Measurements from ENCODE around the gene CCR5. TPM values are rescaled to one million over a fixed set of nuclear protein-coding genes. Genes with fewer than 3 reads are reported as not detected.
"Not testable (repeated sequence)": the region's sequence is repeated elsewhere in the genome, so short reads cannot be mapped to it uniquely, and the experiment has no call there.

CCR5 gene
- polyA plus RNA-seq, 3 donors: 0.46 to 0.69 (median 0.51) TPM

GRCh38 chr3:46381625-46382024 is 10.9 kb downstream of the CCR5 start:
- no peak for DNase-seq (ENCODE audit: low read depth in 3 of 3, low spot score in 2 of 3)

GRCh38 chr3:46383211-46383950 is 12.6 kb downstream of the CCR5 start:
- no peak for DNase-seq (ENCODE audit: low read depth in 3 of 3, low spot score in 2 of 3)

GRCh38 chr3:46383951-46384330 is 13.2 kb downstream of the CCR5 start:
- DNase-seq (ENCODE audit: low read depth in 3 of 3, low spot score in 2 of 3): no peak

- DNase-seq (ENCODE audit: low read depth in 3 of 3, low spot score in 2 of 3): no peak
These were observed 15.5 kb downstream of the CCR5 start for GRCh38 chr3:46386205-46386604.

- not testable (repeated sequence) for DNase-seq (ENCODE audit: low read depth in 3 of 3, low spot score in 2 of 3)
These were observed 18.1 kb downstream of the CCR5 start for GRCh38 chr3:46388847-46389246.

- no peak for DNase-seq (ENCODE audit: low read depth in 3 of 3, low spot score in 2 of 3)
These were observed 18.6 kb downstream of the CCR5 start for GRCh38 chr3:46389306-46389705.

- DNase-seq (ENCODE audit: low read depth in 3 of 3, low spot score in 2 of 3): not testable (repeated sequence)
These were observed 20.8 kb downstream of the CCR5 start for GRCh38 chr3:46391526-46391925.

- DNase-seq (ENCODE audit: low read depth in 3 of 3, low spot score in 2 of 3): no peak
These were observed 22.3 kb downstream of the CCR5 start for GRCh38 chr3:46393011-46393410.

GRCh38 chr3:46393554-46394434 is 23.0 kb downstream of the CCR5 start:
- DNase-seq (ENCODE audit: low read depth in 3 of 3, low spot score in 2 of 3): no peak

GRCh38 chr3:46395210-46395661 is 24.5 kb downstream of the CCR5 start:
- no peak for DNase-seq (ENCODE audit: low read depth in 3 of 3, low spot score in 2 of 3)

- DNase-seq (ENCODE audit: low read depth in 3 of 3, low spot score in 2 of 3): no peak
These were observed 25.2 kb downstream of the CCR5 start for GRCh38 chr3:46395766-46396530.

- DNase-seq (ENCODE audit: low read depth in 3 of 3, low spot score in 2 of 3): no peak
These were observed 26.4 kb downstream of the CCR5 start for GRCh38 chr3:46397111-46397510.

GRCh38 chr3:46398186-46398955 is 27.6 kb downstream of the CCR5 start:
- no peak for DNase-seq (ENCODE audit: low read depth in 3 of 3, low spot score in 2 of 3)

GRCh38 chr3:46399098-46399497 is 28.4 kb downstream of the CCR5 start:
- DNase-seq (ENCODE audit: low read depth in 3 of 3, low spot score in 2 of 3): no peak

- DNase-seq (ENCODE audit: low read depth in 3 of 3, low spot score in 2 of 3): no peak
These were observed 28.8 kb downstream of the CCR5 start for GRCh38 chr3:46399557-46399956.

GRCh38 chr3:46400000-46400734 is 29.4 kb downstream of the CCR5 start:
- no peak for DNase-seq (ENCODE audit: low read depth in 3 of 3, low spot score in 2 of 3)

GRCh38 chr3:46400846-46401245 is 30.1 kb downstream of the CCR5 start:
- DNase-seq (ENCODE audit: low read depth in 3 of 3, low spot score in 2 of 3): no peak

- DNase-seq (ENCODE audit: low read depth in 3 of 3, low spot score in 2 of 3): no peak
These were observed 30.8 kb downstream of the CCR5 start for GRCh38 chr3:46401579-46401978.

- DNase-seq (ENCODE audit: low read depth in 3 of 3, low spot score in 2 of 3): not testable (repeated sequence)
These were observed 32.2 kb downstream of the CCR5 start for GRCh38 chr3:46402902-46403301.

All from right renal cortex interstitium (tissue), 3 donors.